ENCODE data around the gene PRDX1.
"Not testable (repeated sequence)": the region's sequence is repeated elsewhere in the genome, so short reads cannot be mapped to it uniquely, and the experiment has no call there.

Gene PRDX1

DNA sequence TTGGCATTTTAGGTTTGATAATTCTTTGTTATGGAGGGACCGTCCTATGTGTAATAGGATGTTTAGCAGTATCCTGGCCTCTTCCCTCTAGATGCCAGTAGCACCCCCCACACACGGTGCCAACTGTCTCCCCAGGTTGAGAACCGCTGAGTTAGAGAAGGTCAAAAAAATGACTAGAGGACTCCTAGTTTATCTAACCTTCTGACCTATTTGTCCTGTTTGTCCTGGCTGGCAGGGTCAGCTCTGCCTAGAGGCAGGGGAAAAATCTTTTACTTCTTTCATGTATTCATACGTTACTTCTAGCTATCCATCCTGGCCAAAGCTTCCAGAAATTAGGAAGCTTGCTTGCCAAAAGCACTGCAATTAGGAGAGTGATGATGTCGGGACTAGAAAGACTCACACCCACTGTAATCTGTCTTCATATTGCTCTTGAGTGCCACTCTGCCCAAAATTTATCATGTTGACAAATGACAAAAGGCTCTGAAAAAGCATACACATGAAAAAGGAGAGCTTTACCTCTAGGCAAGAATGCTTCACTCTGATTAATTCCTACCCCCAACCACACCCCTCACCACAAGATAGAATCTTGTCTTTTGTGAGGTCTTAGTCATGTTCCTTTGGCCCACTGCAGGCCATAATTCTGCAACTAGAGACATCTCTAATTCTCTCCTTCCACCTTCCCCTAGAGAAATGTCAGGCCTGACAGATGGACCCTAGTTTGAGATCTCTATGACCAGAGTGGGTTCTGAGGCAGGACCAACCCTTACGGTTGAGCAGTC is 14.5 kb upstream of the PRDX1 start:
- DNase-seq, result no peak

DNA sequence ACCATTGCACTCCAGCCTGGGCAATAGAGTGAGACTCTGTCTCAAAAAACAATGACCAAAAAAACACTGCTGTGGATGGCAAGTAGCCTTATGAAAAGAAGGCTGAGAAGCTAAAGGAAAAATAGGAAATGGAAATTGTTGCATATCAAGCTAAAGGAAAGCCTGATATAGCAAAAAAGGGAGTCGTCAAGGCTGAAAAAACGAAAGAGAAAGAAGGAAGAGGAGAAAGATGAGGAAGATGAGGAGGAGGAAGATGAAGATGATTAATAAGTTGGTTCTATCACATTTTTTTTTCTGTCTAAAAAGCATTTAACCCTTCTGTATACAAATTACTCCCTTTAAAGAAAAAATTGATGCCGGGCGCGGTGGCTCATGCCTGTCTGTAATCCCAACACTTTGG is 10.2 kb upstream of the PRDX1 start:
- DNase-seq, result no peak

DNA sequence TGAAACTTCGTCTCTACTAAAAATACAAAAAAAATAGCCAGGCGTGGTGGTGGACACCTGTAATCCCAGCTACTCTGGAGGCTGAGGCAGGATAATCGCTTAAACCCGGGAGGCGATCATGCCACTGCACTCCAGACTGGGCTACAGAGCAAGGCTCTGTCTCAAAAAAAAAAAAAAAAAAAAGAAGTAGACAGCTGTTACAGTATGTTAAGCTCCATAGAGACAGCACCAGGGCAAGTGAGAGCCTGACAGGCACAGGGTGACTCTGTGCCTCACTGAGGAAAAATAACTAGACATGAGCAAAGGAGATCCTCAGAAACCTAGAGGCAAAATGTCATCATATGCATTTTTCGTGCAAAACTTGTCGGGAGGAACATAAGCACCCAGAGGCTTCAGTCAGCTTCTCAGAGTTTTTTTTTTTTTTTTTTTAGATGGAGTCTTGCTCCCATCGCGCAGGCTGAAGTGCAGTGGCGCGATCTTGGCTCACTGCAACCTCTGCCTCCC is 9.0 kb upstream of the PRDX1 start:
- DNase-seq, result no peak

DNA sequence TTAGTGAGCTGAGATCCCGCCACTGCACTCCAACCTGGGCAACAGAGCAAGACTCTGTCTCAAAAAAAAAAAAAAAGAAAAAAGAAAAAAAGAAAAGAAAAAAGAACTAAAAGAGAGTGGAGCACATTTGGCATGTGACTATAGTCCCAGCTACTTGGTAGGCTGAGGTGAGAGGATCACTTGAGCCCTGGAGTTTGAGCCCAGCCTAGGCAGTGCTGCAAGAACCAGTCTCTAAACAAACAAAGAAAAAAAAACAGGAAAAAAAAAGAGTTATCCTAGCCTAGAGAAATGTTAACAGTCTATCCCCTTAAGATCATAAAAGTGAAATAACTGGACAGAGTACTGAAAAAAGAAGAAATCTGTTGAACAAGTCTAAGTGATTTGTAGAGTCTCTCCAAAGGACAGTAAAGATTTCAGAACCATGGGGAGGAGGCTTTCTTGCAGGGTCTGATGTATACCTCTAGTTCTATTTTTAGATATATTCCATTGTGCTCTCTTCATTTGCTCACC is 4.5 kb upstream of the PRDX1 start:
- DNase-seq, result no peak

DNA sequence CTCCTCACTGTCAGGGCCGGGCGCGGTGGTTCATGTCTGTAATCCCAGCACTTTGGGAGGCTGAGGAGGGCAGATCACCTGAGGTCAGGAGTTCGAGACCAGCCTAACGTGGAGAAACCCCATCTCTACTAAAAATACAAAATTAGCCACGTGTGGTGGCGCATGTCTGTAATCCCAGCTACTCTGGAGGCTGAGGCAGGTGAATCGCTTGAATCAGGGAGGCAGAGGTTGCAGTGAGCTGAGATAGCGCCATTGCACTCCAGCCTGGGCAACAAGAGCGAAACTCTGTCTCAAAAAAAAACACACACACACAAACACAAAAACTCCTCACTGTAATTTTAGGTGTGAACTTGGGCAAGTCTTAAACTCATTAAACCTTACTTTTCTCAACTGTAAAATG is 2.3 kb upstream of the PRDX1 start:
- DNase-seq, result not testable (repeated sequence)

DNA sequence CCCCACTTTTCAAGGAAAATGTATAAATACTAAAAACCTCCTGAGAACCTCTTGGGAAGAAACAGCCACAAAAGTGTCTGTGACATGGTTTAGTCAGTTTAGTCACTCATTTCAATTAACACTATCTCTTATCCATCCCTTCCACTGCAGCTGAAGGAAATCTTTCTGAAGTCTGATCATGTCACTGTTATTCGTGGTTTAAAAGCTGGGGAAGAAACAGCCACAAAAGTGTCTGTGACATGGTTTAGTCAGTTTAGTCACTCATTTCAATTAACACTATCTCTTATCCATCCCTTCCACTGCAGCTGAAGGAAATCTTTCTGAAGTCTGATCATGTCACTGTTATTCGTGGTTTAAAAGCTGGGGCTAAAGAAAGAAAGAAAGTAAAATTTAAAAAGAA is 1.8 kb upstream of the PRDX1 start:
- not testable (repeated sequence) for DNase-seq

DNA sequence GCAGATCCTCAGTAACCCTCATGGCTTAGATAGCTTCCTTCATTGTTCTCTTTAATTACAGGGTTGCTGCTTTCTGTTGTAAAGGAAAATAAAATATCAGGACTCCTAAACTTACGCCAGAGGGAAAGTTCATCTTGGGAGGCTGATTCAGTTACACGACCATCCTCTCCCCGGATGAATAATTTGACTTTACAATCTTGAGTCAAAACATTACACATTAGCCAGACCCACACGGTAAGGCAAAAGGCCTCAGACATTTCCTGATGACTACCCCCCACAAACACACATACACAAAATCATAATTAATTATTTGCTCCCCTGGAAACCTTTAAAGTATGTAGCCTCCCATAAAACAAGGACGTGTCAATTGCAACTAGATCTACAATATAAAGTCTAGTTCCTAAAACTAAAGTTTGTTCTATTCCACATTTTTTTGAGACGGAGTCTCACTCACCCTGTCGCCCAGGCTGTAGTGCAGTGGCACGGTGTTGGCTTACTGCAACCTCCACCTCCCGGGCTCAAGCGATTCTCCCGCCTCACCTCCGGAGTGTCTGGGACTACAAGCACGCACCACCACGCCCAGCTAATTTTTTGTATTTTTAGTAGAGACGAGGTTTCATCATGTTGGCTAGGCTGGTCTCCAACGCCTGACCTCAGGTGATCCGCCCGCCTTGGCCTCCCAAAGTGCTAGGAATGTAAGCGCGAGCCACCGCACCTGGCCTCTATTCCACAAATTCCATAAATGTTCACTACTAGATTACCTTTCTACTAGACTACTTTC is 830 bp upstream of the PRDX1 start:
- no peak for DNase-seq

DNA sequence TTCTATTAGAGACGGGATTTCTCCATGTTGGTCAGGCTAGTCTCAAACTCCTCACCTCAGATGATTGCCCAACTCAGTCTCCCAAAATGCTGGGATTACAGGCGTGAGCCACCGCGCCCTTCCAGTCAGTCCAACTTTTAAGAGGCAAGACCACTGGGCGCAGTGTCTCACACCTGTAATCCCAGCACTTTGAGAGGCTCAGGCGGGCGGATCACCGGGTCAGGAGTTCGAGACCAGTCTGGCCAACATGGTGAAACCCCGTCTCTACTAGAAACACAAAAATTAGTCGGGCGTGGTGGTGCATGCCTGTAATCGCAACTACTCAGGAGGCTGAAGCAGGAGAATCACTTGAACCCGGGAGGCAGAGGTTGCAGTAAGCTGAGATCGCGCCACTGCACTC is 1.9 kb downstream of the PRDX1 start:
- DNase-seq, result not testable (repeated sequence)

DNA sequence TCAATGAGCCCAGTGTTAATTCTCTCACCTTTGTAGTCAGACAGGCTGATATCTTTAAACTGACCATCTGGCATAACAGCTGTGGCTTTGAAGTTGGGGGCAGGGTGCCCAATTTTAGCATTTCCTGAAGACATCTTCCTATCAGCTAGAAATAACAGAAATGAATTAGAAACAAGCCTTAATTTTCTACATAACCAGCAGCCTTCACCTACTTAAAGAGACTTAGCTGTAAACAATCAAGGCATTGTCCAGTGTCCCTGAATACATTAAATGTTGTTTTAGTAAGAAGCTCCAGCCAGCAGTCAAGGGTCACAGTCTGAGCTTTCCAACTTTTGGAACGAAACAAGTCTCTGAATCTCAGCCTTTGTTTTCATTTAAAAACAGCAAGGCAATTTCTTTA is 2.8 kb downstream of the PRDX1 start:
- no peak for DNase-seq

DNA sequence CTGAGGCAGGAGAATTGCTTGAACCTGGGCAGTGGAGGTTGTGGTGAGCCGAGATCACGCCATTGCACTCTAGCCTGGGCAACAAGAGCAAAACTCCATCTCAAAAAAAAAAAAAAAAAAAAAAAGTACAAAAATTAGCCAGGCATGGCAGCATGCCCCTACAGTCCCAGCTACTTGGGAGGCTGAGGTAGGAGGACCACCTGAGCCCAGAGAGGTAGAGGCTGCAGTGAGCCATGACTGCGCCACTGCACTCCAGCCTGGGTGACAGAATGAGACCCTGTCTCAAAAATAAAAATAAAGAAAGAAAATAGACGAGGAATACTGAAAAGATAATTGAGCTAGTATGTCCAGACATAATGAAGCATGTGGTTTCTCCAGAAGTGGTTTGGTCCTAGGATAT is 3.3 kb downstream of the PRDX1 start:
- DNase-seq, result not testable (repeated sequence)

DNA sequence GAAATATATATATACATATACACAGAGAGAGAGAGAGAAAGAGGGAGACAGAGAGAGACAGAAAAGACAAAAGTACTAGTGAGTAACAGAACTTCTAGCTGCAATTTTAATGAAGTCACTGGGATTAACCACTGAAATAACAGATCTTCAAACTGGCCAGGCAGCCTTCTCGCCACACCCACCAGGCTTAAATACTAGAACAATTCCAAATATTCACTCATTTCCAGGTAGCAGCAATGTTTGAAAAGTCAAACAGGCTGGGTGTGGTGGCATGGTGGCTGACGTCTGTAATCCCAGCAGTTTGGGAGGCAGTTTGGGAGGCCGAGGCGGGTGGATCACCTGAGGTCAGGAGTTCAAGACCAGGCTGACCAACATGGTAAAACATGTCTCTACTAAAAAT is 5.2 kb downstream of the PRDX1 start:
- DNase-seq, result no peak

DNA sequence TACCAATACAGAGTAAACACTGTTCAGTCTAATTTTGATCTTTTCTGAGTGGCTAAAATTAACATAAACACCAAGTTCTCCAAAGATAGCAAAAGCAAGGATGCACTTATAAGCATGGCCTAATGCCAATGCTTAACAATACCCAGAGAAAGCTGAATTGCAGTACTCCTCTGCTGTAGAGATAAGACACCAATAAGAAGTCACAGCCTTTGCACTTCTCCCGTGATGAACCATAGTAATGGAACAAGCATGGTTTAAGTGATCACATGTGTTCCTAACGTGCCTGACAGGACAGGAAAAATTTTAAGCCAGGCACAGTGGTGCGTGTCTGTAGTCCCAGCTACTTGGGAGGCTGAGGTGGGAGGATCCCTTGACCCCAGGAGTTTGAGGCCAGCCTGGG is 5.6 kb downstream of the PRDX1 start:
- DNase-seq, result no peak

DNA sequence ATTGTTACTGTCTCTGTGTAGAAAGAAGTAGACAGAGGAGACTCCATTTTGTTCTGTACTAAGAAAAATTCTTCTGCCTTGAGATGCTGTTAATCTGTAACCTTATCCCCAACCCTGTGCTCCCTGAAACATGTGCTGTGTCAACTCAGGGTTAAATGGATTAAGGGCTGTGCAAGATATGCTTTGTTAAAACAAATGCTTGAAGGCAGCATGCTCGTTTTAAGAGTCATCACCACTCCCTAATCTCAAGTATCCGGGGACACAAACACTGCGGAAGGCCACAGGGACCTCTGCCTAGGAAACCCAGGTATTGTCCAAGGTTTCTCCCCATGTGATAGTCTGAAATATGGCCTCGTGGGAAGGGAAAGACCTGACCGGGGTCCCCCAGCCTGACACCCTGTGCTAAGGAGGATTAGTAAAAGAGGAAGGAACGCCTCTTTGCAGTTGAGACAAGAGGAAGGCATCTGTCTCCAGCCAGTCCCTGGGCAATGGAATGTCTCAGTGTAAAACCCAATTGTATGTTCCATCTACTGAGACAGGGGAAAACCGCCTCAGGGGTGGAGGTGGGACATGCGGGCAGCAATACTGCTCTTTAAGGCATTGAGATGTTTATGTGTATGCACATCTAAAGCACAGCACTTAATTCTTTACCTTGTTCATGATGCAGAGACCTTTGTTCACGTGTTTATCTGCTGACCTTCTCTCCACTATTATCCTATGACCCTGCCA is 8.0 kb downstream of the PRDX1 start:
- DNase-seq, result not testable (repeated sequence)

DNA sequence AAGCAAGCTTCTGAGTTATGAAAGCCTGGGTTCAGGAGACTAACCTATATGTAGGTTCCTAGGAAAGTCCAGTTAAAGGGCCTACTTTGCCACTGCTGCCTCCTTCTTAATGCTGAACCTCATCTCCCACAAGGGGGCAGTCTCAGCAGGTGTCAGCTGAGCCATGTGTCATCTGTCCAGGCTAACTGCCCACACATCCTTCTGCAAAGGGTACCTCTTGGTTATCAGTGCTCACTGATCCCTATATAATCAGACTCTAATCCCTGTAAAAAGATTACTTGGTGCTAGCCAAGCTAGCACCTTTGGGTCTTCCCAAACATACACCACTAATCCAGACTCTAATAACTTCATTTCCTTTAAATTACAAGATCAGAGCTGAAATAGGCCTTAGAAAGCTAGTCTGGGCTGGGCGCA is 9.0 kb downstream of the PRDX1 start:
- peak; percentile 53 for DNase-seq

DNA sequence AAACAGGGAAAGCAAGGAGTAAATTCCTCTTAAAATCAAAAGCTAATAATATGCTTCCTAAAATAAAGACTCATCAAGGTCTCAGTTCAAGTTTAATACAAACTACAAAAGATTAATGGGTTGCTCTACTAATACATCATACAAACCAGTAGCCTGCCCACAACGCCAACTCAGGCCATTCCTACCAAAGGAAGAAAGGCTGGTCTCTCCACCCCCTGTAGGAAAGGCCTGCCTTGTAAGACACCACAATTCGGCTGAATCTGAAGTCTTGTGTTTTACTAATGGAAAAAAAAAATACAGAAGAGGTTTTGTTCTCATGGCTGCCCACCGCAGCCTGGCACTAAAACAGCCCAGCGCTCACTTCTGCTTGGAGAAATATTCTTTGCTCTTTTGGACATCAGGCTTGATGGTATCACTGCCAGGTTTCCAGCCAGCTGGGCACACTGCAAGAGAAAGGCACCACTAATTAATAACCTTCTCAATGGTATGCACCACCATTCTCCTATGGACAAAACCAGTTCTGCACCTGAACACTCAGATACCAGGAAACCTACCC is 10.6 kb downstream of the PRDX1 start:
- no peak for DNase-seq

DNA sequence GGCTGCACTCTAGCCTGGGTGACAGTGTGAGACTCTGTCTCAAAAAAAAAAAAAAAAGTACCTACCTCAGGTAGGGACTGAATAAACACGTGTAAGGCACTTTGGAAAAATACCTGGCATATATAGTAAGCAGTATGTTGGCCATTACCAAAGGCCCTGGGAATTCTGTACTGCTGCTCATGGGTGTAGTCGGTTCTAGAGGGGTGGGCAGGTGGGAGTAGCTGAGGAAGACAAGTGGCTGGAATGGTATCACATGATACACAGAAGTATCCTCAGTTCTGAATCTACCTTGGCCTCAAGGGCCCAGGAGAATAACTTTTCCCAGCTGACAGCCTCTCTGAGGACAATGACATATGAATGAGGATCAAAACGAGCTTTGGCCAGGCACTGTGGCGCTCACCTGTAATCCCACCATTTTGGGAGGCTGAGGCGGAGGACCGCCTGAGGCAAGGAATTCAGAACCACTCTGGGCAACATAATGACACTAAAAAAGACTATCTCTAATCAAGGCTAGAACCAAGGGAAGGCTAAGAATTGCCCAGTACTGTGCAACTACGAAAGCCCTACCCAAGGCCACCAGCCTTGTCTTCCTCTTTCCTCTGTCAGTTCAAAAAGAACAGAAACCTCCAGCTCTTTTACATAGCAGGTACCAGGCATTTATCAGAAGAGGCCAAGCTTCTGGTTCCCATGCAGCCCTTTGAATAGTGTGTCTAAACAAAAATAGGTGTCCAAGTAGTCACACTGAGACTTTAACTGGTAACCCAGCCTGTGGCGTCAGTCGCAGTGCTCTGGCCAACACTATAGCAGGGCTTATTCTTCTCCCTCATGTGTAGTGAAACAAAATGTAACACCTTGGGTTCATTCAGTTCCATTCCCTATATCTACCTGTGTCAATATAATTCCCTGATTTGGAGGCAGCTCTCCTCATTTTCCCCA is 11.4 kb downstream of the PRDX1 start:
- no peak for DNase-seq

DNA sequence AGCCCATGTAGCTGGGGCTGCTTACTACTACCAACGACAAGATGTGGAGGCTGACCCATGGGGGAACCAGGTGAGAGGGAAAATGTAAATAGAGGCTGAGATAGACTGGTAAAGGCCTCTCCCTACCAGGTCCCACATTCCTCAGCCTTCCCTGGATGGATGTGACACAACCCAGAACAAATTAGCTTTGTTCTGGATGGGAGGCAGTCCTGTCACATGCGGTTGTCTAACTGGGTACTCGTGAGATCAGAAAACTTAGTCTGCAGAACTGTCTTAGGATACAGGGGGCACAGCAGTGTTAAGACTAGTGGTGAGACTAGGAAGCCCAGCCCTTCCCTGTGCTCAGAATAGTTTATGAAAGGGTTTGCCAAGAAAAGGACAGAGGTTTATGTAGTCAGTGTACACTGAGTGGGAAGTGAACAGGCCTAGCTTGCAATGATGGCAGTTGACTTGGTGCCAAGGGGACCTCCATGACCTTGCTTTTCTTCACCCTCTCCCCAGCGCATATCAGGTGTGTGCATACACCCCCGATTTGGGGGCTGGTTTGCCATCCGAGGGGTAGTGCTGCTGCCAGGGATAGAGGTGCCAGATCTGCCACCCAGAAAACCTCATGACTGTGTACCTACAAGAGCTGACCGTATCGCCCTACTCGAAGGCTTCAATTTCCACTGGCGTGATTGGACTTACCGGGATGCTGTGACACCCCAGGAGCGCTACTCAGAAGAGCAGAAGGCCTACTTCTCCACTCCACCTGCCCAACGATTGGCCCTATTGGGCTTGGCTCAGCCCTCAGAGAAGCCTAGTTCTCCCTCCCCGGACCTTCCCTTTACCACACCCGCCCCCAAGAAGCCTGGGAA is 13.2 kb downstream of the PRDX1 start:
- no peak for DNase-seq

DNA sequence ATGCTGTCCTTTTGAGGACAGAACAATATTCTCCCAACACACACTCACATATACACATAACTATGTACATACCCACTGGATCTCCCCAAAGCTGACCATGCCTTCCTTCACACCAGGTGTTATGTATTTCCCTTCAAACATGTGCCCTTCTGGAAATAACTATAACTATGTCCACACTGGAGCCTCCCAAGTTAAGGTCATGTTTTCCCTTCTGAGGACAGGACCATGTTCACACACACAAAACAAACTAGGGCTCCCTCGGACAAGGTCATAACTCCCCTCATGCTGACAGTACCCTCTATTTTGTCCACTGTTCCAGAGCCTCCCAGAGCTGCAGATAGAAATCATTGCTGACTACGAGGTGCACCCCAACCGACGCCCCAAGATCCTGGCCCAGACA is 13.8 kb downstream of the PRDX1 start:
- DNase-seq, result no peak

DNA sequence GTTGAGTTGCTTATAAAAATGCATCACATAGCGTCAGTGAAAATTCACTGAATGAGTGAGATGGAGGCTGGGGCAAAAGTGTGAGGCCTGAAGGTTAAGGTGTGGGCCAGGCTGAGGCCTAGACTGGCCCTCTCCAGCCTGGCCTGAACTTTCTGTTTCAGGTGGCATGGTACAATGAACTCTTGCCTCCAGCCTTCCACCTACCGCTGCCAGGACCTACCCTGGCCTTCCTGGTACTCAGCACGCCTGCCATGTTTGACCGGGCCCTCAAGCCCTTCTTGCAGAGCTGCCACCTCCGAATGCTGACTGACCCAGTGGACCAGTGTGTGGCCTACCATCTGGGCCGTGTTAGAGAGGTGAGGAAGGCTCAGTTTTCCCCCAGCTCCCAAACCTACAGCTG is 14.5 kb downstream of the PRDX1 start:
- DNase-seq, result no peak

DNA sequence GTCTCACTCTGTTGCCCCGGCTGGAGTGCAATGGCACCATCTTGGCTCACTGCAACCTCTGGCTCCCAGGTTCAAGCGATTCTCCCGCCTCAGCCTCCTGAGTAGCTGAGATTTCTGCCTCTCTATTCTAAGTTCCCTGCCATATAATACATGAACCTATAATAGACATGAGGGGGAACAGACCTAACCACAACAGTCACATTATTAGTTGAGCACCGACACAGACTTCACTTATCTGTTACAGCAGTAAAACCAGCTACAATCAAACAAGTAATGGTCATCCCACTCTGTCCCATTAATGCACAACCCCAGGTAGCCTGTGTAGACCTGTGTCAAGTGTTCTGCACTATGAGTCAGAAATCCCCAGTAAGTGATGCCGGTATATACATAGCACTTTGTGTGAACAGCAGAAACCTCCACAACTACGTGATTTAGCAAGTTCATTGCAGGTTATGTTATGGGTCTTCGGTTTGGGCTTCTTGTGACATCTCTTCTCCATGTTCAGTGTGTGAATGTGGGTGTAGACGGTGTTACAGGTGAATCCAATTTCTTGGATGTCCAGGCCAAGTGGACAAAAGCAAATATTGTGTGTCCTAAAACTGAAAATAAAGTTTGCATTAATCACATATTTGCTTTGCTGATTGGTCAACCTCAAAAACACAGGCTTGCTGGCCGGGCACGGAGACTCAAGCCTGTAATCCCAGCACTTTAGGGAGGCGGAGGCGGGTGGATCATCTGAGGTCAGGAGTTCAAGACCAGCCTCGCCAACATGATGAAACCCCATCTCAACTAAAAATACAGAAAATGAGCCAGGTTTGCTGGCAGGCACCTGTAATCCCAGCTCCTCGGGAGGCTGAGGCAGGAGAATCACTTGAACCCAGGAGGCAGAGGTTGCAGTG is 18.0 kb downstream of the PRDX1 start:
- no peak for DNase-seq
